Gastrocnemius medialis (tissue), 4 donors: ENCODE results near the gene MECR.

Experiments used
- POLR2A ChIP-seq, 2 donors: fragments of 450-650 bp; IDR thresholded peaks; one replicate each; pipeline ENCODE4 v1.6.1; 2017; ENCODE audit warnings: antibody characterized with exemption in 2 of 2, mild to moderate bottlenecking in 2 of 2, moderate library complexity in 2 of 2
- TF ChIP-seq, protein P1 (sequence below), 5 experiments: fragments of 450-650 bp in 3 of 5; fragments of 200-600 bp in 2 of 5; sonication (generic) in 2 of 5; IDR thresholded peaks in 4 of 5; conservative IDR thresholded peaks in 1 of 5; 1 replicate in 4 of 5; 2 replicates in 1 of 5; pipeline ENCODE4 v1.5.1; 2016 to 2019; ENCODE audit warnings: antibody characterized with exemption in 5 of 5, mild to moderate bottlenecking in 3 of 5, moderate library complexity in 3 of 5

DNA sequence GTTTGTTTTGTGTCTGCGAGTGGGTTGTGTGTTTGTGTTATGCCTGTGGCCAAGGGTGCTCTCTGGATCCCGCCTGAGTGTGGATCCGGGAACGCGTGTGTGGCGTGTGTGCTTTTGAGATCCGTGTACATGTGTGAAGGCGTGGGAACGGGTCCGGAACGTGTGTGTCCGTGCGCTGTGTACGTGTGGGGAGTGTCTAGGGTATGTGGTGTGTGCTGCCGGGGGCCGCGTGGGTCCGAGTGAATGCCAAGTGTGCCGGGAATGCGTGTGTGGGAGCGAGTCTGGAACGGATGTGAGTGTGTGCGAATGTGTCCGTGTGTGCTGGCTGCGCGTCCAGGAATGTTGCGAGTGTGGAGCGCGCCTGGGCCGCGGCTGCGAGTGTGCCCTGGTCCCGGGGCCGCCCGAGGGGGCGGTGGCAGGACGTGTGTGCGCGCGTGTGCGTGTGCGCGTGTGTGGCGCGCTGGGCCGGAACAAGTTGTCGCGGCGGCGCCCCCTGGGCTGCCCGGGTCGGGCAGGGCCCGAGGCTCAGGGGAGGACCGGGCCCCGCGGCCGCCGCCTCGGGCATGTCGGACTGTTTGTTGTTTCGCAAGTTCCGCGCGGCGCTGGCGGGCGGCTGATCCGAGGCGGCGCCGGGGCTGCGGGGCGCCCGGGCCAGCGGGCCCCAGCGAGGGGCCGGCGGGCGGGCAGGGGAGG, 6.5 kb upstream of the MECR start:
- TF ChIP-seq, protein P1, sequence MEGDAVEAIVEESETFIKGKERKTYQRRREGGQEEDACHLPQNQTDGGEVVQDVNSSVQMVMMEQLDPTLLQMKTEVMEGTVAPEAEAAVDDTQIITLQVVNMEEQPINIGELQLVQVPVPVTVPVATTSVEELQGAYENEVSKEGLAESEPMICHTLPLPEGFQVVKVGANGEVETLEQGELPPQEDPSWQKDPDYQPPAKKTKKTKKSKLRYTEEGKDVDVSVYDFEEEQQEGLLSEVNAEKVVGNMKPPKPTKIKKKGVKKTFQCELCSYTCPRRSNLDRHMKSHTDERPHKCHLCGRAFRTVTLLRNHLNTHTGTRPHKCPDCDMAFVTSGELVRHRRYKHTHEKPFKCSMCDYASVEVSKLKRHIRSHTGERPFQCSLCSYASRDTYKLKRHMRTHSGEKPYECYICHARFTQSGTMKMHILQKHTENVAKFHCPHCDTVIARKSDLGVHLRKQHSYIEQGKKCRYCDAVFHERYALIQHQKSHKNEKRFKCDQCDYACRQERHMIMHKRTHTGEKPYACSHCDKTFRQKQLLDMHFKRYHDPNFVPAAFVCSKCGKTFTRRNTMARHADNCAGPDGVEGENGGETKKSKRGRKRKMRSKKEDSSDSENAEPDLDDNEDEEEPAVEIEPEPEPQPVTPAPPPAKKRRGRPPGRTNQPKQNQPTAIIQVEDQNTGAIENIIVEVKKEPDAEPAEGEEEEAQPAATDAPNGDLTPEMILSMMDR (IDR thresholded peaks at IDR 0.05 in 4 of 5, conservative IDR thresholded peaks at IDR 0.05 in 1 of 5) = peak in 1 of 5 experiments; percentile 9
- peak in 1 of 2 donors; percentile 27 for TF ChIP-seq POLR2A (IDR thresholded peaks at IDR 0.05)
